Glutamatergic neuron (in vitro differentiated cells): ENCODE measurements around the gene SUGCT. TPM values are rescaled to one million over a fixed set of nuclear protein-coding genes. Genes with fewer than 3 reads are reported as not detected.
"Not testable (repeated sequence)": the region's sequence is repeated elsewhere in the genome, so short reads cannot be mapped to it uniquely, and the experiment has no call there.

ENCODE experiments used
- DNase-seq: peaks from one replicate; pipeline ENCODE4 v3.0.0; 2022
- H3K27ac Mint-ChIP-seq: one replicate; pipeline ENCODE4 v1.8.0; 2020; ENCODE audit warnings: mild to moderate bottlenecking, mixed read lengths, inconsistent platforms; ENCODE audit not compliant: unreplicated experiment
- H3K27me3 Mint-ChIP-seq: one replicate; pipeline ENCODE4 v1.8.0; 2020; ENCODE audit warnings: mild to moderate bottlenecking, moderate library complexity, mixed read lengths, inconsistent platforms; ENCODE audit not compliant: unreplicated experiment
- H3K36me3 Mint-ChIP-seq: one replicate; pipeline ENCODE4 v1.8.0; 2020; ENCODE audit warnings: mild to moderate bottlenecking, mixed read lengths, inconsistent platforms; ENCODE audit not compliant: unreplicated experiment
- H3K4me1 Mint-ChIP-seq: one replicate; pipeline ENCODE4 v1.8.0; 2020; ENCODE audit warnings: mild to moderate bottlenecking, low read depth, mixed read lengths, inconsistent platforms; ENCODE audit not compliant: unreplicated experiment
- H3K4me3 Mint-ChIP-seq: one replicate; pipeline ENCODE4 v1.8.0; 2020; ENCODE audit warnings: mild to moderate bottlenecking, mixed read lengths, inconsistent platforms; ENCODE audit not compliant: unreplicated experiment
- H3K9me3 Mint-ChIP-seq: one replicate; pipeline ENCODE4 v1.8.0; 2020; ENCODE audit warnings: mild to moderate bottlenecking, moderate library complexity, mixed read lengths, inconsistent platforms; ENCODE audit not compliant: unreplicated experiment
- CTCF ChIP-seq: fragments of 200-600 bp; sonication (generic); IDR thresholded peaks from one replicate; pipeline ENCODE4 v1.5.0; 2021; ENCODE audit not compliant: partially characterized antibody, unreplicated experiment
- total RNA-seq: library from RNA; stranded (reverse); fragmentation: NEBNext Ultra II Directional; extraction: Animal tissue kit (Norgen Biotek cat#: 25700); gene quantifications from one replicate; pipeline ENCODE4 v1.2.1, GENCODE V29; 2021; ENCODE audit not compliant: unreplicated experiment

The SUGCT gene
- total RNA-seq, 1 donor from 2014 or later = 1.2 TPM

- TF ChIP-seq CTCF = no peak
- Mint-ChIP-seq H3K4me3 (no peak overlapping the region), H3K27me3 (no peaks in the 10 kb centered on the region), H3K27ac (no peak overlapping the region), H3K36me3 (no peaks in the 10 kb centered on the region), H3K4me1 (no peaks in the 10 kb centered on the region), H3K9me3 (no peaks in the 10 kb centered on the region)
- no peak for DNase-seq
Observed at GRCh38 chr7:40162516-40162915, 27.7 kb downstream of the SUGCT start.

GRCh38 chr7:40165216-40165615 is 30.4 kb downstream of the SUGCT start:
- Mint-ChIP-seq H3K4me1 (no peaks in the 10 kb centered on the region), H3K27ac (no peak overlapping the region), H3K4me3 (no peak overlapping the region), H3K9me3 (no peaks in the 10 kb centered on the region), H3K27me3 (no peaks in the 10 kb centered on the region), H3K36me3 (no peaks in the 10 kb centered on the region)
- no peak for TF ChIP-seq CTCF
- no peak for DNase-seq

- Mint-ChIP-seq H3K36me3 (no peaks in the 10 kb centered on the region), H3K9me3 (no peaks in the 10 kb centered on the region), H3K27ac (no peak overlapping the region), H3K4me1 (no peaks in the 10 kb centered on the region), H3K27me3 (no peaks in the 10 kb centered on the region), H3K4me3 (no peak overlapping the region)
- TF ChIP-seq CTCF = no peak
- DNase-seq = no peak
Observed at GRCh38 chr7:40167291-40167690, 32.5 kb downstream of the SUGCT start.

DNA sequence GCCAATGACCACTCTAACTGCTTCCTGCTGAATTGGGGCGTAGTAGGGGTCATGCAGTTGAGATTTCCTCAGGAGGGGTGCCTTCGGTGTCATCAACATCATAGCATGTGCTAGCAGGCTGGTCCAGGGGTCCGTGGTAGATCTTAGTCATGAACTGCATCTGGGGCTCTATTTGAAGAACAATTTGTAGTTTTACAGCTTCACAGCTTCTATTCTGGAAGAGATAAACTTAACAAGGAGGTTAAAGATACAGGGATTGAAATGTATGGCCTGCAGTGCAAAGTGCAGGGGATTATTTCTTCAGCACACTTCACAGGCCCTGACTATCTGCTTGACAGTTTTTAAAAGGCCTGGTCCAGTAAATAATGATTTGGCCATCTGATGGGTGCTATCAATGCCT is 33.5 kb downstream of the SUGCT start:
- not testable (repeated sequence) for H3K9me3 Mint-ChIP-seq, H3K36me3 Mint-ChIP-seq, H3K4me3 Mint-ChIP-seq, H3K4me1 Mint-ChIP-seq, DNase-seq, H3K27ac Mint-ChIP-seq, H3K27me3 Mint-ChIP-seq

- H3K36me3 Mint-ChIP-seq, H3K27me3 Mint-ChIP-seq, H3K4me1 Mint-ChIP-seq, DNase-seq, H3K4me3 Mint-ChIP-seq, H3K27ac Mint-ChIP-seq, H3K9me3 Mint-ChIP-seq: not testable (repeated sequence)
Observed at GRCh38 chr7:40173121-40173520, 38.3 kb downstream of the SUGCT start.

DNA sequence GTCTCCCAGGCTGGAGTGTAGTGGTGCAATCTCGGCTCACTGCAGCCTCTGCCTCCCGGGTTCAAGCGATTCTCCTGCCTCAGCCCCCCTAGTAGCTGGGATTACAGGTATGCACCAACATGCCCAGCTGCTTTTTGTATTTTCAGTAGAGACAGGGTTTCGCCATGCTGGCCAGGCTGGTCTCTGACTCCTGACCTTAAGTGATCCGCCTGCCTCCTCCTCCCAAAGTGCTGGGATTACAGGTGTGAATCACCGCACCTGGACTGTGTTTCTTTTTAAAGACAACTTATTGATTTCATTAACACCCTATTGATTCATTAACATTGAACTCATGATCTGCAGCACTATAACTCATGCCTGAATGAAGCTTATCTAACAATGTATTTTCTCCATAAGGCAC is 40.5 kb downstream of the SUGCT start:
- H3K36me3 Mint-ChIP-seq, DNase-seq, H3K9me3 Mint-ChIP-seq, H3K4me3 Mint-ChIP-seq, H3K27ac Mint-ChIP-seq, H3K27me3 Mint-ChIP-seq, H3K4me1 Mint-ChIP-seq: not testable (repeated sequence)
